ENCODE results near the gene DMXL2. TPM values are rescaled to one million over a fixed set of nuclear protein-coding genes. Genes with fewer than 3 reads are reported as not detected.

The DMXL2 gene, protein sequence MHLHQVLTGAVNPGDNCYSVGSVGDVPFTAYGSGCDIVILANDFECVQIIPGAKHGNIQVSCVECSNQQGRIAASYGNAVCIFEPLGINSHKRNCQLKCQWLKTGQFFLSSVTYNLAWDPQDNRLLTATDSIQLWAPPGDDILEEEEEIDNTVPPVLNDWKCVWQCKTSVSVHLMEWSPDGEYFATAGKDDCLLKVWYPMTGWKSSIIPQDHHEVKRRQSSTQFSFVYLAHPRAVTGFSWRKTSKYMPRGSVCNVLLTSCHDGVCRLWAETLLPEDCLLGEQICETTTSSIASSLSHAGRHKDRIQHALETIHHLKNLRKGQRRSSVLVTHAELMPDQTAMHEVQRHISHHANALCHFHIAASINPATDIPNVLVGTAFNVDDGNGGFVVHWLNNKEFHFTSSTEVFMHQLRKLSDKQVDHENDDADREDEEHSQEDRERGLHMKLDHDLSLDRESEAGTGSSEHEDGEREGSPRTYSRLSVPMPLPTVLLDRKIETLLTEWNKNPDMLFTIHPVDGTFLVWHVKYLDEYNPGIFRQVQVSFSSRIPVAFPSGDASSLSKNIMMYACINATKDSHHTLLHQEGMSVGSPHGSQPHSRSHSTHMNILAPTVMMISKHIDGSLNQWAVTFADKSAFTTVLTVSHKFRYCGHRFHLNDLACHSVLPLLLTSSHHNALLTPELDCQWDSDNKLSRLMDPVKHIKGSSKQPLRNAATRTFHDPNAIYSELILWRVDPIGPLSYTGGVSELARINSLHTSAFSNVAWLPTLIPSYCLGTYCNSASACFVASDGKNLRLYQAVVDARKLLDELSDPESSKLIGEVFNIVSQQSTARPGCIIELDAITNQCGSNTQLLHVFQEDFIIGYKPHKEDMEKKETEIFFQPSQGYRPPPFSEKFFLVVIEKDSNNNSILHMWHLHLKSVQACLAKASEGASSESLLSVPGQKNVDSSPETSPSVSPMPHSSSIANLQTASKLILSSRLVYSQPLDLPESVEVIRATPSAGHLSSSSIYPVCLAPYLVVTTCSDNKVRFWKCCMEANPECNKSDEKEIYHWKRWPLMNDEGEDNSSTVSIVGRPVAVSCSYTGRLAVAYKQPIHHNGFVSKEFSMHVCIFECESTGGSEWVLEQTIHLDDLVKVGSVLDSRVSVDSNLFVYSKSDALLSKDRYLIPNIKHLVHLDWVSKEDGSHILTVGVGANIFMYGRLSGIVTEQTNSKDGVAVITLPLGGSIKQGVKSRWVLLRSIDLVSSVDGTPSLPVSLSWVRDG (N-terminal part only)
- 10 to 100 TPM in 5 of 6 experiments, 1 to 10 TPM in 1; 8.8 to 16.1 (median 12.7) TPM for total RNA-seq
- long read RNA-seq, partial matches to known transcripts = 1 of 1 reads
- long read RNA-seq, other reads (novel, unspliced or antisense) = 0 of 1 reads

DNA sequence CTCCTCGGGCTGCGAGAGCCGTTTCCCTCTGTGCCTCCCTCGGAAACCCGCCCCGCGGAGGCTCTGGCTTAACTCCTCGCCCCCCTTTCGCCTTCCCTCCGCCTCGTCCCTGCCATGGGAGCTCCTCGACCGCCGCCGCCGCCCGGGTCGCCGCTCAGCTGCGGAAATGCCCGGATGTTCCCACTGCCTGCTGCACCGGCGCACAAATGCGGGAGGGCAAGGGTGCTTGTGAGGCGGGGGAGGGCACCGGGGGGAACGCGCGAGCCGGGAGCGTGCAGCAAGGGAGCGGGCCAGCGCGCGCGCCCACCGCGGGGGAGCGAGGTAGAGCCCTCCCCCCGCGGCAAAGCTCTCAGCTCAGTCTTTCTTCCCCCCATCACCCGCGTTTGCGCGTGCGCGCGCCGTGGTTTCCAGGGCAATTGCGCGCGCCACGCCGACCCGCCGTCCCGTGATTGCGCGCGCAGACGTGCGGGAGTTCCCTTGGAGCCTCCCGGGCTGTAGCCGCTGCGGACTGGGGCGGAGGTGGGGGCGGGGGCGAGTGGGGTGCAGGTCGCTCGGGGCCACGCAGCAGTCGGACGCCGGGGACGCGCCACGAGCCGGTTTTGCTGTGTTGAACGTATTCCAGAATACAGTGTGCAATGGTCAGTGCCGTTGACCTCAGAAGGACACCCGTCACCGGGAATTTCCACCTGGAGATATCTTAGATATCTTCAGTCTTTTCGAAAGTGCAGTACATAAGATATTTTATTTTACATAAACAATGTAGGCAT, at the start of gene DMXL2:
DMXL2 (minus strand) TSS at position 168 of the 767 bp plus-strand sequence. CDS start 226 bp downstream, outside the sequence.
- no peaks in the 10 kb centered on the region for H3K9me3 ChIP-seq
- H3K4me3 ChIP-seq = peak within 1 kb of the TSS; percentile 73 to 83 (median 80)
- peak within 1 kb of the TSS; percentile 73 to 88 (median 79) for H3K27ac ChIP-seq
- peak; percentile 89 to 91 (median 90) for DNase-seq
- 2% methylated on average over 11 of the region's 83 CpGs for WGBS (ENCODE audit: insufficient coverage, low coverage, low lambda C conversion rate, missing lambda C conversion rate)
- peaks cover 0 to 4% (median 0%) of the 10 kb centered on the region in 4 donors for H3K4me1 ChIP-seq
- intact Hi-C loops (cut with DNase I) = no loop called here
- no peaks in the 10 kb centered on the region for H3K27me3 ChIP-seq
- TF ChIP-seq, protein P1, sequence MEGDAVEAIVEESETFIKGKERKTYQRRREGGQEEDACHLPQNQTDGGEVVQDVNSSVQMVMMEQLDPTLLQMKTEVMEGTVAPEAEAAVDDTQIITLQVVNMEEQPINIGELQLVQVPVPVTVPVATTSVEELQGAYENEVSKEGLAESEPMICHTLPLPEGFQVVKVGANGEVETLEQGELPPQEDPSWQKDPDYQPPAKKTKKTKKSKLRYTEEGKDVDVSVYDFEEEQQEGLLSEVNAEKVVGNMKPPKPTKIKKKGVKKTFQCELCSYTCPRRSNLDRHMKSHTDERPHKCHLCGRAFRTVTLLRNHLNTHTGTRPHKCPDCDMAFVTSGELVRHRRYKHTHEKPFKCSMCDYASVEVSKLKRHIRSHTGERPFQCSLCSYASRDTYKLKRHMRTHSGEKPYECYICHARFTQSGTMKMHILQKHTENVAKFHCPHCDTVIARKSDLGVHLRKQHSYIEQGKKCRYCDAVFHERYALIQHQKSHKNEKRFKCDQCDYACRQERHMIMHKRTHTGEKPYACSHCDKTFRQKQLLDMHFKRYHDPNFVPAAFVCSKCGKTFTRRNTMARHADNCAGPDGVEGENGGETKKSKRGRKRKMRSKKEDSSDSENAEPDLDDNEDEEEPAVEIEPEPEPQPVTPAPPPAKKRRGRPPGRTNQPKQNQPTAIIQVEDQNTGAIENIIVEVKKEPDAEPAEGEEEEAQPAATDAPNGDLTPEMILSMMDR (IDR thresholded peaks at IDR 0.05) = no peak
- peak; percentile 55 for TF ChIP-seq POLR2A (IDR thresholded peaks at IDR 0.05)
- ATAC-seq = peak; percentile 77 to 93 (median 85)
- H3K36me3 ChIP-seq = no peaks in the 10 kb centered on the region

DNA sequence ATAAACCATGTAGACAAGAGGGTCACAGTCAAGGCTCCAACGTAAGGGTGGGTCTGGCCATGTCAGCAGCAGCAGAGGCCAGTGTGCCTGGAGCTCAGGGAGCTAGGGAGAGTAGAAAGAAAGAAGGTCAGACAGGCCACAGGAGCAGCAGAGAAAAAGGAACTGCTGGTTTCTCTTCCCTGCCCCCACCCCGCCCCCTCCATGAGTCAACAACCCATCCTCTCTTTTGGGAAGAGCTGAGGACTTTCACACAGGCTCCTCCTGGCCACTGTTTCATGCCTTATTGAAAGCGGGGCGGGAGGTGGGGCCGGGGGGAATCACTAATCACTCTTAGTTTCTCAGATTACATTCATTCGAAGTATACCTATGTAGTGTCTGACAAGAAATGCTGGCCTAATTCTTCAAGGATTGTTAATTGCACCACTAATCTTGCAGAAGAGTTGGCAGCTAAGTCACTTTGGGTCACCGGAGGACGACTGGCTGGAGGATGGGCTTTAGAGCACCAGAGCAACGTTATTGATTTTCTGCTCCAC, 49.6 kb upstream of the DMXL2 start:
- Histone ChIP-seq H3K9me3 (no peaks in the 10 kb centered on the region), H3K27me3 (no peaks in the 10 kb centered on the region), H3K4me3 (no peak overlapping the region), H3K27ac (no peak overlapping the region), H3K36me3 (no peaks in the 10 kb centered on the region), H3K4me1 (no peaks in the 10 kb centered on the region)
- TF ChIP-seq, protein P1 (IDR thresholded peaks at IDR 0.05) = no peak
- no peak for TF ChIP-seq POLR2A (IDR thresholded peaks at IDR 0.05)
- ATAC-seq = peak in 3 of 4 donors; percentile 48 to 58 (median 54)
- no peak for DNase-seq
- intact Hi-C loops (cut with DNase I) = no loop called here
- 23% methylated on average over 9 of the region's 9 CpGs for WGBS (ENCODE audit: insufficient coverage, low coverage, low lambda C conversion rate, missing lambda C conversion rate)

DNA sequence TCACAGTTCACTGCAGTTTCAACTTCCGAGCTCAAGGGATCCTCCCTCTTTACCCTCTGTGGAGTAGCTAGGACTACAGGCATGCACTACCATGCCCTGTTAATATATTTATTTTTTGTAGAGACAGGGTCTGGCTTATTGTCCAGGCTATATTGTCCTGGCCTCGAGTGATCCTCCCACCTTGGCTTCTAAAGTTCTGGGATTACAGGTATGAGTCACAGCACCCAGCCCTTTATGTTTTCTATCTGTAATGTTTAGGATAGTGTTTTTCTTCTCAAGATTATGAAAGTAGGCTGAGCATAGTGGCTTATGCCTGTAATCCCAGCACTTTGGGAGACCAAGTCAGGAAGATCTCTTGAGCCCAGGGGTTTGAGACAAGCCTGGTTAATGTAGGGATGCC, 46.8 kb upstream of the DMXL2 start:
- Histone ChIP-seq H3K27ac (no peak overlapping the region), H3K4me3 (no peak overlapping the region), H3K36me3 (no peaks in the 10 kb centered on the region), H3K9me3 (no peaks in the 10 kb centered on the region), H3K4me1 (no peaks in the 10 kb centered on the region), H3K27me3 (peaks cover 0 to 5% of the 10 kb centered on the region in 2 donors)
- WGBS (ENCODE audit: insufficient coverage, low coverage, low lambda C conversion rate, missing lambda C conversion rate) = 62% methylated on average over 2 of the region's 2 CpGs
- DNase-seq = no peak
- TF ChIP-seq, protein P1 (IDR thresholded peaks at IDR 0.05) = no peak
- no peak for TF ChIP-seq POLR2A (IDR thresholded peaks at IDR 0.05)
- no peak for ATAC-seq
- intact Hi-C loops (cut with DNase I) = no loop called here
